HepG2 (cell line): ENCODE results near the gene C17orf58. TPM values are rescaled to one million over a fixed set of nuclear protein-coding genes. Genes with fewer than 3 reads are reported as not detected.

ENCODE experiments used
- ISX ChIP-seq: sonication (generic); formaldehyde crosslinking; conservative IDR thresholded peaks from 2 replicates; pipeline ENCODE4 v1.5.0; 2020; ENCODE audit warnings: missing genetic modification reagents
- polyA plus RNA-seq, 8 experiments: library from polyadenylated mRNA; depleted of rRNA in 3 of 8; stranded (reverse) in 7 of 8; unstranded in 1 of 8; fragments of >200 nt; fragmentation: Illumina TruSeq in 4 of 8; extraction: Trizol in 4 of 8; gene quantifications; 2 replicates each; pipeline versions ENCODE4 v1.2.1 to v1.2.3, GENCODE V29; 2011 to 2016; ENCODE audit warnings: low read depth in 4 of 8, missing spikeins in 1 of 8, mixed read lengths in 1 of 8; ENCODE audit not compliant: insufficient read depth in 1 of 8
- total RNA-seq, 5 experiments: library from RNA; depleted of rRNA; stranded (reverse); fragments of >200 nt; fragmentation: Illumina TruSeq; extraction: Trizol; gene quantifications; 2 replicates each; pipeline ENCODE4 v1.2.3, GENCODE V29; 2016; ENCODE audit warnings: low read depth in 1 of 5
- TF ChIP-seq, protein P1 (sequence below), 2 experiments: fragments of 450-650 bp in 1 of 2; sonication (generic) in 1 of 2; formaldehyde crosslinking in 1 of 2; IDR thresholded peaks; 2 replicates each; pipeline versions ENCODE4 v1.6.1 to v1.8.0; 2016 to 2022; ENCODE audit warnings: antibody characterized with exemption in 1 of 2, mild to moderate bottlenecking in 1 of 2, missing genetic modification reagents in 1 of 2
- TF ChIP-seq, protein P2 (sequence below): sonication (generic); formaldehyde crosslinking; IDR thresholded peaks from 2 replicates; pipeline ENCODE4 v1.8.0; 2023; ENCODE audit warnings: mild to moderate bottlenecking, missing genetic modification reagents

The C17orf58 gene
- total and polyA plus RNA-seq, 2 of the 13 experiments (the other 11 are each of a cell fraction or from before 2014, with no cell fraction given) = 15.6 to 15.8 TPM

DNA sequence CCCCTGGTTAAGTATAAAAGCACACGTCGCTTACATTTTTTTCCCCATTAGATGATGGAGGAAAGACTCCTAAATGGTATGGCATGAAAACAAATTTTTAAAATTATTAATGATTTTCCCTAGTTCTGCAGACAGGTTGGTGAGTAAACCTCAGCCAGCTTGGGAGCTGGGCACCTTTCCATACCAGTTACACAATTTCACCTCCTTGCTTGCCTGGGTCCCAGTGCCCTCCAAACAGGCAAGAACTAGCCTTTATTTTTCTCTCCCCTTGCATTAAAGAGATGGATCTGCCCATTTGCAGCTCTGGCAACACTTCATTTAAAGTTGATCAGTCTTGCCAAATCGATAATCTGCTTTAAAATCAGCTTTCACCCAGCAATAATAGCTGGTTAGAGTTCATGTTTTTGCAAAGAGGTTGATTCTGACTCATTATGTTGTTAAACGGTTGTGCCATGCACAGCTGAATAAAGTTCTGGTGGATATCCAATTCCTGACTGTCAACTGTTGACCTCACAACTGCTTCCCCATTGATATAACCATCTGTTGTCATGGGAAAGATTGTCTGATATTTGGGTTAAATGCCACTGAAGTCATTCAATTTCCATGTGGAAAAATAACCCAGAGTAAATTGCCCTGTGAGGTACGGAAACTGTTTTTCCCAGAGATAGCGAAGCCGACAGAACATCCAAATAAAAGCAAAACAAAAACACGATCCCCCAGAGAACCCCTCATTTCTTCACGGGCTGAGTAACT is 1.3 kb downstream of the C17orf58 start (continued):
- TF ChIP-seq, protein P1, sequence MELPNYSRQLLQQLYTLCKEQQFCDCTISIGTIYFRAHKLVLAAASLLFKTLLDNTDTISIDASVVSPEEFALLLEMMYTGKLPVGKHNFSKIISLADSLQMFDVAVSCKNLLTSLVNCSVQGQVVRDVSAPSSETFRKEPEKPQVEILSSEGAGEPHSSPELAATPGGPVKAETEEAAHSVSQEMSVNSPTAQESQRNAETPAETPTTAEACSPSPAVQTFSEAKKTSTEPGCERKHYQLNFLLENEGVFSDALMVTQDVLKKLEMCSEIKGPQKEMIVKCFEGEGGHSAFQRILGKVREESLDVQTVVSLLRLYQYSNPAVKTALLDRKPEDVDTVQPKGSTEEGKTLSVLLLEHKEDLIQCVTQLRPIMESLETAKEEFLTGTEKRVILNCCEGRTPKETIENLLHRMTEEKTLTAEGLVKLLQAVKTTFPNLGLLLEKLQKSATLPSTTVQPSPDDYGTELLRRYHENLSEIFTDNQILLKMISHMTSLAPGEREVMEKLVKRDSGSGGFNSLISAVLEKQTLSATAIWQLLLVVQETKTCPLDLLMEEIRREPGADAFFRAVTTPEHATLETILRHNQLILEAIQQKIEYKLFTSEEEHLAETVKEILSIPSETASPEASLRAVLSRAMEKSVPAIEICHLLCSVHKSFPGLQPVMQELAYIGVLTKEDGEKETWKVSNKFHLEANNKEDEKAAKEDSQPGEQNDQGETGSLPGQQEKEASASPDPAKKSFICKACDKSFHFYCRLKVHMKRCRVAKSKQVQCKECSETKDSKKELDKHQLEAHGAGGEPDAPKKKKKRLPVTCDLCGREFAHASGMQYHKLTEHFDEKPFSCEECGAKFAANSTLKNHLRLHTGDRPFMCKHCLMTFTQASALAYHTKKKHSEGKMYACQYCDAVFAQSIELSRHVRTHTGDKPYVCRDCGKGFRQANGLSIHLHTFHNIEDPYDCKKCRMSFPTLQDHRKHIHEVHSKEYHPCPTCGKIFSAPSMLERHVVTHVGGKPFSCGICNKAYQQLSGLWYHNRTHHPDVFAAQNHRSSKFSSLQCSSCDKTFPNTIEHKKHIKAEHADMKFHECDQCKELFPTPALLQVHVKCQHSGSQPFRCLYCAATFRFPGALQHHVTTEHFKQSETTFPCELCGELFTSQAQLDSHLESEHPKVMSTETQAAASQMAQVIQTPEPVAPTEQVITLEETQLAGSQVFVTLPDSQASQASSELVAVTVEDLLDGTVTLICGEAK (IDR thresholded peaks at IDR 0.05) = peak; percentile 45
- TF ChIP-seq, protein P1 (CRISPR knock-in tag; IDR thresholded peaks at IDR 0.05) = no peak
- no peak for TF ChIP-seq ISX (CRISPR knock-in tag)
- TF ChIP-seq, protein P2, sequence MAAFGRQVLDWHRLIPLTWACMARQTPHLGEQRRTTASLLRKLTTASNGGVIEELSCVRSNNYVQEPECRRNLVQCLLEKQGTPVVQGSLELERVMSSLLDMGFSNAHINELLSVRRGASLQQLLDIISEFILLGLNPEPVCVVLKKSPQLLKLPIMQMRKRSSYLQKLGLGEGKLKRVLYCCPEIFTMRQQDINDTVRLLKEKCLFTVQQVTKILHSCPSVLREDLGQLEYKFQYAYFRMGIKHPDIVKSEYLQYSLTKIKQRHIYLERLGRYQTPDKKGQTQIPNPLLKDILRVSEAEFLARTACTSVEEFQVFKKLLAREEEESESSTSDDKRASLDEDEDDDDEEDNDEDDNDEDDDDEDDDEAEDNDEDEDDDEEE (CRISPR knock-in tag) = no peak
